AG04450 (cell line): ENCODE data around the gene KLRF2. TPM values are rescaled to one million over a fixed set of nuclear protein-coding genes. Genes with fewer than 3 reads are reported as not detected.

Experiments
- CTCF ChIA-PET: fragments of 300-600, 350-600 bp; formaldehyde crosslinking; extraction: SDS; loops from one replicate; lab custom pipeline; 2022; ENCODE audit warnings: antibody characterized with exemption, inconsistent platforms; lab: Charles Lee
- POLR2A ChIA-PET: fragments of 350-600 bp; formaldehyde crosslinking; extraction: SDS; loops from one replicate; lab custom pipeline; 2021; ENCODE audit warnings: antibody characterized with exemption, inconsistent platforms; lab: Yijun Ruan, JAX
- DNase-seq: peaks from one replicate; pipeline ENCODE4 v3.0.0-alpha.2; 2011; ENCODE audit warnings: low read depth, low spot score
- H3K27ac ChIP-seq: one replicate; pipeline ENCODE4 v1.5.1; 2012; ENCODE audit warnings: low read depth, low read length, control low read depth
- H3K27me3 ChIP-seq: one replicate; pipeline ENCODE4 v1.6.0; 2012; ENCODE audit warnings: low read length; ENCODE audit not compliant: control insufficient read depth, insufficient read depth
- H3K4me3 ChIP-seq: 2 replicates; pipeline ENCODE4 v1.5.1; 2011; ENCODE audit warnings: mild to moderate bottlenecking, low read depth, low read length, control low read depth
- H3K9me3 ChIP-seq: 2 replicates; pipeline ENCODE4 v1.5.1; 2012; ENCODE audit warnings: low read length; ENCODE audit not compliant: control insufficient read depth, insufficient read depth
- polyA plus RNA-seq: library from polyadenylated mRNA; depleted of rRNA; stranded (reverse); fragments of >200 nt; gene quantifications from 2 replicates; pipeline ENCODE4 v1.2.3, GENCODE V29; 2011
- TF ChIP-seq, protein P1 (sequence below): IDR thresholded peaks from 2 replicates; pipeline ENCODE4 v1.5.1; 2011; ENCODE audit warnings: low read depth, low read length, control low read depth, inconsistent platforms

Gene KLRF2
- polyA plus RNA-seq, 1 experiment, result not detected

DNA sequence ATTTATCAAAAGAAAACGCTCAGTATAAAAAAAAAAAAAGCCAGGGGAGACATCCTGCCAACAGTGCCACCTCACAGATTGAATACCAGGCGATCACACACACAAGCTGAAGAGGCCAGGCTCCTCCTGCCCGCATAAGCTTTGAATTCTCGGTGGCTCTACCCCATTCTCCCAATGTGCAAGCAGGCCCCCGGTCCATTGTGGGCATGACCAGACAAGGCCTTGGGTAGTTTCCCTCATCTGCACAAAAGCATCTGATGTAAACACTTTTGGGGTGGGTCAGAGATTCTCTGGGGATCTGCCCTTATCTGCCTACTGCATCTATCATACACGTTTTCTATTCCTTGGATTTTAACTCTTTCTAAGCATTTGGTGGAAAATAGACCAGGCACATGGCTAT, 16.2 kb downstream of the KLRF2 start:
- TF ChIP-seq, protein P1, sequence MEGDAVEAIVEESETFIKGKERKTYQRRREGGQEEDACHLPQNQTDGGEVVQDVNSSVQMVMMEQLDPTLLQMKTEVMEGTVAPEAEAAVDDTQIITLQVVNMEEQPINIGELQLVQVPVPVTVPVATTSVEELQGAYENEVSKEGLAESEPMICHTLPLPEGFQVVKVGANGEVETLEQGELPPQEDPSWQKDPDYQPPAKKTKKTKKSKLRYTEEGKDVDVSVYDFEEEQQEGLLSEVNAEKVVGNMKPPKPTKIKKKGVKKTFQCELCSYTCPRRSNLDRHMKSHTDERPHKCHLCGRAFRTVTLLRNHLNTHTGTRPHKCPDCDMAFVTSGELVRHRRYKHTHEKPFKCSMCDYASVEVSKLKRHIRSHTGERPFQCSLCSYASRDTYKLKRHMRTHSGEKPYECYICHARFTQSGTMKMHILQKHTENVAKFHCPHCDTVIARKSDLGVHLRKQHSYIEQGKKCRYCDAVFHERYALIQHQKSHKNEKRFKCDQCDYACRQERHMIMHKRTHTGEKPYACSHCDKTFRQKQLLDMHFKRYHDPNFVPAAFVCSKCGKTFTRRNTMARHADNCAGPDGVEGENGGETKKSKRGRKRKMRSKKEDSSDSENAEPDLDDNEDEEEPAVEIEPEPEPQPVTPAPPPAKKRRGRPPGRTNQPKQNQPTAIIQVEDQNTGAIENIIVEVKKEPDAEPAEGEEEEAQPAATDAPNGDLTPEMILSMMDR, result no peak
- POLR2A ChIA-PET, result no interaction called here
- CTCF ChIA-PET, result interaction anchor here (2.4 kb wide), 1 partner anchor 147 kb away, joined by 12 read pairs; no protein-coding TSS in a partner anchor

GRCh38 chr12:9899209-9899608, 17.9 kb downstream of the KLRF2 start:
- H3K27ac ChIP-seq, result no peak overlapping the region
- ChIA-PET POLR2A (no interaction called here), CTCF (interaction anchor here (2.0 kb wide), 1 partner anchor 149 kb away, joined by 9 read pairs; no protein-coding TSS in a partner anchor)
- TF ChIP-seq, protein P1, result no peak
- no peak for DNase-seq
- H3K4me3 ChIP-seq, result no peak overlapping the region
- H3K27me3 ChIP-seq, result no peaks in the 10 kb centered on the region
- H3K9me3 ChIP-seq, result no peaks in the 10 kb centered on the region

More for the DNA sequence above, 16.2 kb downstream of the KLRF2 start:
- Histone ChIP-seq H3K27ac (no peak overlapping the region), H3K9me3 (no peaks in the 10 kb centered on the region), H3K4me3 (no peak overlapping the region), H3K27me3 (no peaks in the 10 kb centered on the region)
- no peak for DNase-seq

DNA sequence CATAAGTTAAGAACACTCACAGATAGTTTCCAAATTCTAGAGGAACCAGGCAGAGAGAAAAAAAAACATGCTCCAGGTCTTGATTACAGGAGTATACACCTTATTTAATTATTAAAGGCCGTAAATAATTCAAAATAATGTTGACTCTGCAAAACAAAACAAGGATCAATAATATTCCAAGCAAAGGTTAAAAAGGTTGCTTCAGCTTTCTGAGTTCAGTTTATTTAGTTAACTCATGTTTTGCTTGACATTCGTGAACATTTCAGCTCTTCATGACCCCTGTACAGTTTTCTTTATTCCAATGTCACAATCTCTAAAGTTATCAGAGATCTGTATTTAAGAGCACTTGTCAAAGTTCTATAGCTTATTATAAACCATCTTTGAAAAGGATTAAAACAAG, 19.6 kb downstream of the KLRF2 start:
- TF ChIP-seq, protein P1, result no peak
- DNase-seq, result no peak
- Histone ChIP-seq H3K4me3 (no peak overlapping the region), H3K27ac (no peak overlapping the region), H3K9me3 (no peaks in the 10 kb centered on the region), H3K27me3 (no peaks in the 10 kb centered on the region)
- ChIA-PET POLR2A (no interaction called here), CTCF (interaction anchor here (1.4 to 2.0 kb wide), 2 partner anchors 26 to 151 kb away, joined by 3 to 9 read pairs; no protein-coding TSS in a partner anchor)

DNA sequence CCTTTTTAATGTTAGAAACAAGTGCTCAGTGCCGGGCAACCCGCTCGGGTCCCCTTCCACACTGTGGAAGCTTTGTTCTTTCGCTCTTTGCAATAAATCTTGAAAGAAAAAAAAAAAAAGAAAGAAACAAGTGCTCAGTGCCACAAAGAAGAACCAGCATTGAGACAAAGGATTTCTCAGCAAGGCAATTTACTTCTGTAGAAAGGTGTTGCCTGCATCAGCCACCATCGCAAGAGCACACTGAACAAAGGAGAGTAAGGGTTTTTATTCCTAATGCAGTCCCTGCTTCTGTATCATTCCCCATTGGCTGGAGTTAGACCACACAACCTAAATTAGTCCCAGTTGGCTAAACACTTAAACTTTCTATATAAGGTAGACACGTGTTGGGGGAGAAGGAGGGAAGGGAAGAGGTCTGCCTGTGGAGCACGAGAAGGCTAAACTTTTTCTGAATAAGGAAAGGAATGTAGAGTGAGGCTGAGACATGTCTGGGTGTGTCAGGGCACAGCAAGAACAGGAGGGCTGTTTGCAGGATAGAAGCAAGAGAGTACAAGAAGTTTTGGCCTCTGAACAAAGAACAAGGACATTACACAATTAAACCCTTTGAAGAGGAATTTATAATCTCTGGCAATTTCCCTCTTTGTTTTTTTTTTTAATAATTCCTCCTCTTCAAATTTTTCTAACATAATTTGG, 21.4 kb downstream of the KLRF2 start:
- POLR2A ChIA-PET, result no interaction called here
- Histone ChIP-seq H3K4me3 (no peak overlapping the region), H3K9me3 (no peaks in the 10 kb centered on the region), H3K27ac (no peak overlapping the region), H3K27me3 (peaks cover 2% of the 10 kb centered on the region)
- TF ChIP-seq, protein P1, result no peak
- DNase-seq, result no peak
- CTCF ChIA-PET, result no interaction called here

GRCh38 chr12:9906873-9907272, 25.6 kb downstream of the KLRF2 start:
- ChIA-PET CTCF (interaction anchor here (0.6 to 1.2 kb wide), 3 partner anchors 36 to 157 kb away, joined by 3 to 5 read pairs (median 3); no protein-coding TSS in a partner anchor), POLR2A (no interaction called here)
- Histone ChIP-seq H3K27ac (no peak overlapping the region), H3K9me3 (peaks cover 7% of the 10 kb centered on the region; the same call in 1 of the 2 replicates), H3K27me3 (peaks cover 2% of the 10 kb centered on the region), H3K4me3 (no peak overlapping the region)
- TF ChIP-seq, protein P1, result no peak
- DNase-seq, result no peak
